Measurements from ENCODE around the gene TTN. TPM values are rescaled to one million over a fixed set of nuclear protein-coding genes. Genes with fewer than 3 reads are reported as not detected.

Gene TTN
- total RNA-seq, 1 donor from 2014 or later: 0.05 TPM

DNA sequence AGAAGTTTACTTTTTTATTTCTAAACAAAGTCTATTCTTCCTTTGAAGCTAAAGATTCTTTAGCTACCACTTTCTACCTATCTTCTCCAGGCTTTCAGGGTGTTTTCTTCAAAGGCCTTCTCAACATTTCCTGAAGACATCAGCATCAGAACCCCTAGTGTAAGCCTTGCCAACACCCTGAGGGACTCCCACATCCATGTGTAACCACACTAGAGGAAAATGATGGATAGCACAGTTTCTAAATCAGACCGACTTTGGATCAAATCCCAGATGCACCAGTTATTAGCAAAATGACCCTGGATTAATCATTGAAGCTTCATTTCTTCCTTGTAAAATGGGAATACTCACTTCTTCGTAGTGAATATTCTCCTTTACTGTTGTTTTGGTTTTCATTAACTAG lies 4.7 kb upstream of the TTN start:
- DNase-seq (ENCODE audit: low read depth): no peak

DNA sequence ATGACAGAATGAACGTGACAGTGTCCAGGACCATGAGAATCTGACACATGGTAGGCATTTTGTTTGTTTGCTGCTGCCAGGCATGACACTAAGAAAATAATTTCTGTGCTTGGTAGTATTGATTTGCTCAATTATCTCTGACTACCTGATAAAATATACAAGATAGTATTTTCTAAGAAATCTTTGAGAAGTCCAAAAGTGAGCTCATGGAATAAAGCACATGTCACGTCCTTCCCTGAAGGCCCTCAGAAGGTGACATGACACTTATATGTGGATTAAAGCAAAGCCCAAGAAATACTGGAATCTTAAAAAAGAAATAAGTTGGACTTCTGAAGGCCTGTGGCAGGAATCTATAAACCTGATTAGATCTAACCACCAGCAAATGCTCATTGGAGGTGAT lies 3.8 kb upstream of the TTN start:
- no peak for DNase-seq (ENCODE audit: low read depth)

DNA sequence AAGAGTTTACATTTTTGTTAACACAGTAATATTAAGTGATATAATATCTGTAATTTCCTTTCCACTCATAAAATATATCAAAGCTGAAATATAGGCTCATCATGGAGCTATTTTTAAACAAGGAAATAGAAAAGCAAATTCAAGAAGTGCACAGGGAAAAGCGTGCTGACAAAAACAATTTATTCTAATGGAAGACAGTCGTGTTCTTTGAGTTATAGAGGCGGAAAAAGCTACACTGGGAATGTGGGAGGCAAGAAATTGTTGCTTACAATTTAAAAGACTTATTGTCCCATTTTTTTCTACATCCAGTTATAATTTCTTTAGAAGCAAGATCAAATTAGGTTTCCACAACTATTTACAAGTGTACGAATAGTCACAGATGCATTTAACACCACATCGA lies 3.2 kb upstream of the TTN start:
- DNase-seq (ENCODE audit: low read depth): no peak

DNA sequence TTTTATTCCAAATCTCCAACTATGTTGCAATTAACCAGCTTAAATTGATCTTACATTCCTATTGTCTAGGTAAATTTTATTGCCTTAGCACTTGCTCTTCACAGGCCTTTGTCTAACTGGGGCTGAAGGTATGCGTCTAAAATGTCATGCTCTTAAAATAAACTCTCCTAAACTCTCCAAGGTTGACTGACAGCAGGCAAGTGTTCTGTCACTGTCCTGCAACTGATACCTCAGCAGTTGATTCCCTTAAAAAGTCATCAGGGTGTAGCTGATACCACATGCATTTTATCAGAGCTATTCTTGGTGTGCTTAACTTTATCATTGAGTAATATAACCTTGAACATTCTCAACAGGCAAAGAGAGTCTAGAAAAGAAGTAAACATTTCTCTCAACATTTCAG lies 680 bp downstream of the TTN start:
- no peak for DNase-seq (ENCODE audit: low read depth)

DNA sequence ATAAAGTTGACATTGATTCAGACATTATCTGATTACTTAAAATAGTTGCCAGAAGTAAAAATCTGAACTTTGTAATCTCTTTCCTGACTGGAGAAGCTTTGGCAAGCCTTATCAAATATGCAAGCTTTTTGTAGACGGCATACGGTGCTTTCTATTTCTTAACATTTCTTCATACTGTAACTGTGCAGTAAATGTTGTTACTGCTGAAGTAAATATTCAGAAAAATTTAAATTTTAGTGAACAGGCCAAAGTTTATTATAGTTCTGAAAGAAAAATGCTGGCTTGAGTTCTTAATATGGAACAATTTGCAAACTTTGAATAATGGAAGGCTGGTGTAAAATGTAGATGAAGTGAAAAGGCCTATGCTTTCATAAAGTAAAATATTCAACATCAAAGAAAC lies 1.8 kb downstream of the TTN start:
- no peak for DNase-seq (ENCODE audit: low read depth)

DNA sequence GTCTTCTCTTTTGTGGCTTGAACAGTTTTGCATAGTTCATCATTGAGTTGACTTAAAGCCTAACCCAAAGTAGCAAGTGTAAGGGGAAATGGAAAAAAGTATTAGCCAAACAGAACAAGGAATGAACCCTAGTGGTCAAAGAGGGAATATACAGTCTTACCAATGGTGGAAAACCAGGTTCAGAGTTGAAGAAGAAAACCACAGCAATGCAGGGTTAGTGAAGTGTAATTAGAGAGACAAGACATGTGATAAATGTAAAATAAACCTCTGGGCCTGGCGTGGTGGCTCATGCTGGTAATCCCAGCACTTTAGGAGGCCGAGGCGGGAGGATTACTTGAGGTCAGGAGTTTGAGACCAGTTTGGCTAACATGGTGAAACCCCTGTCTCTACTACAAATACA lies 2.4 kb downstream of the TTN start:
- peak; percentile 36 for DNase-seq (ENCODE audit: low read depth)

DNA sequence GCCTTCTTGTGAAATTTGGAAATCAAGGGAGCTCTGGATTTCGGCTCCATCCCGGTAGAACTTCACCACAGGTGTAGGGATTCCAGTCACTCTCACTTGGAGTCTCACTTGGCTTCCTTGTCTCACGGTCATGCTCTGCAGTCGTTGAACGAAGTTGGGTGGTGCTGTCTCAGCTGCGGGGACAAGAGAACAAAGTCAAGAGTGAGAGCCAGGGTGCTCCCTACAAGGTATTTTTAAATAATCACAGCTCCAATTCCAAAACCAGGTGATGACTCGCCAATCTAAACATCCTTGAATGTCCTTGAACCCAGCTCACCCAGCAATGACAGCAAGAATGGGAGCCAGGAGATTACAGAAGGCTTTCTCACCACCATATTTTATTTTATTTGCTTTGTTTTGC lies 6.7 kb downstream of the TTN start:
- DNase-seq (ENCODE audit: low read depth): no peak

DNA sequence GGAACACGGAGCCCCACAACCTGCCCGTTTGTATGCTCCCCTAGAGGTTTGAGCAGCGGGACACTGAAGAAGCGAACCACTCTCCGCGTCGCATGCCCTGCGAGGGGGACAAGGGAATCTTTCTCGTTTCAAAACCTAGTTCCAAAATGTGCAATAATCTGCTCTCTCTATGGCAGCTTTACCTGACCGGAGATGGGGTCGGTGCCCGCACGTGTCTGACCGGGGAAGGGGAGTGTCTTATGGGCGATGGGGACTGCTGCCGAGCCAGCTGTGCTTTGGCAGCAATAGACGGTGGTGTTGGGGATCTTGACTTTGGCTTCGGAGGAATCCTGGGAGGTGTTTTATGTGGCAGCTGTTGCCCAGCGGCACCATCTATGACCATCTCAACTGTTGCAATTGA lies 7.9 kb downstream of the TTN start:
- no peak for DNase-seq (ENCODE audit: low read depth)

DNA sequence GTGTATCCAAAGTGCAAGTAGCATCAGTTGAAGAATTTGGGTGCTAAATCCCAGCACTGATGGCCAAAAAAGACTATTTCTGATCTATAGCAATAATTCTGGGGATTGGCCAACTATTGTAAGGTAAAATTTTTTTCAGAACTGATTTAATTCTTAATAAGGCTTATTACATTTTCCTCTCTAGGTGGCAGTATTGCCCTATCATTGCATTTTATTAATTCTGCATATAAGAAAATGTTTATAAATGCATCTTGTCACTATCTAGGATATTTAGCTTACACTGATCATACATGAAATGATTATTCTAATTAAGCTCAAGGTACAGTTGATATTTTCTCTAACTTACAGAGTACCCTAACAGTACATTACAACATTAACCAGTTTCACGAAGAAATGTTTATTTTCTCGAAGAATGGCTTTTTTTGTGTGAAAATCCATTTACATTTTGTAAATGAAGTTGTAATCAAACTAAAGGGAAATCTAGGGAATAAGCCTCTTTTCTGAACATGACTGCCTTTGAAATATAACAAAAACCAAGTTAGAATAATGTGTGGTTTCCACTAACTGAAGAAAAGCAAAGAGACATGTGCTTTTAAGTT lies 11.0 kb downstream of the TTN start:
- peak; percentile 61 for DNase-seq (ENCODE audit: low read depth)

DNA sequence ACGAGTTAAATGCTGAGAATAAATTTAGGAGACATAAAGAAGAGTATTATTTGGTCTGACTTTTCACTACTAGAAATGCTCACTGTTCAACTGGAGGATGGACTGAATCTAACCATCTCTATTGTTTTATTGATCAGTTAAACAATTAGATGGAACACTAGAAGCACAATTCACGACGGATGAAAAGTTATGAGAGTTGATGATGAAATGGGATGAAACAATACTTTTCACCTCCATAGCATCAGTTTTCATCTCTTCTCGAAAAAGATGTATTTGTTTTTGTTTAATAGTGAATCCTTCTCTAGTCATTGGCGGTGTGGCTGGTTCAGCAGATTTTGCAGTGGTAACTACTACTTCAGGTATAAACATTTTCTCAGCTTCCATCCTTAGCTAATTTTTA lies 19.3 kb downstream of the TTN start:
- no peak for DNase-seq (ENCODE audit: low read depth)

DNA sequence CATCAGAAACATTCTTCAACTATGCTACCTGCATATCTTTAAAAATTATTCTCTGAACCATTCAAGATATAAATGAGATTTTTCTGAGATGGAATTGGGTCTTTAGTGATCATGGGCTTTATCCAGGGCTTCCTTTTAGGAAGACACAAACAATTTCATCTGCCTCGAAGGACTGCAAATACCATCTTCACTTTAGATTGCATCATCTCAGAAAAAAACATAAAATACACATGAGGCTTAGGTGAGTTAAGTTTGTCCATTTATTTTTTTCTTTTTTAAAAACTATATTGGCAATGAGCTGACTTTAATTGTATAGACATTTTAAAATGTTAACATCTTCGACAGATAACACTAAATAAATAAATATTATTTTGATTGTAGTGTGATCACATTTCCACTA lies 20.1 kb downstream of the TTN start:
- no peak for DNase-seq (ENCODE audit: low read depth)

DNA sequence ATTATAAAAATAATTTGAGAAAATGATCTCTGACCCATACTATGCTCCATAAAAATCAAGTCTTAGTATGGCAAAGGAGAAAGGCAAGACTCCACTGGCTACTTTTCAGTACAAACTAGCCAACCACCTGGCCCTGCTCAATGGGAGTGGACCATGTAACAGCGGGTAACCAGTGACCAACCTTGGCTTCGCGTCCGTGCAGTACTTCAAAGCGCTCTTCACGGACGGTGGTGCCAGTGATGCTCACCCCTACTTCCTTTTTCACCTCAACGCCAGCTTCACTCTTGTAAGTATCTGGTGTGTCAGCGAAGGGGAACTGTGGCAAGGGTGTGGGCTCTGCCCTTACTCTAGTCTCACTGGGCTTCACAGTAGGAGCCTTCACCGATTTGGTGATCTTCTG lies 23.3 kb downstream of the TTN start:
- no peak for DNase-seq (ENCODE audit: low read depth)

DNA sequence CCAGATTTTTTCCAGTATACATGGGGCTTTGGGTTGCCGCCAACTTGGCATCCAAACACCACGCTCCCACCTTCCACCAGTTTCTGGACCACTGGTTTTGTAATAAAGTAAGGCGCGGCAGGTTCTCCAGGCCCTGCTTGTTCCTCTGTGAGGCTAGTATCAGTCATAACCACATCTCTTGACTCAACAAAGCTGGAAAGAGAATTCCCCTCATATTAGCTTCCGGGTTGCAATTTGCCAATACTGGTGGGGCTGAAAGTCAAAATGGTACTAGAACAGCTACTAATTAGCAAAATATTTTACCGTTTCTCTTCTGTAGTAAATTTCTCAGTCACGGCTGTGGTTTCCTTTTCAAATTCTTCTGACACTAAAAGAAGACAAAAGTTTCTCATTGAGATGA lies 25.0 kb downstream of the TTN start:
- peak; percentile 4 for DNase-seq (ENCODE audit: low read depth)

DNA sequence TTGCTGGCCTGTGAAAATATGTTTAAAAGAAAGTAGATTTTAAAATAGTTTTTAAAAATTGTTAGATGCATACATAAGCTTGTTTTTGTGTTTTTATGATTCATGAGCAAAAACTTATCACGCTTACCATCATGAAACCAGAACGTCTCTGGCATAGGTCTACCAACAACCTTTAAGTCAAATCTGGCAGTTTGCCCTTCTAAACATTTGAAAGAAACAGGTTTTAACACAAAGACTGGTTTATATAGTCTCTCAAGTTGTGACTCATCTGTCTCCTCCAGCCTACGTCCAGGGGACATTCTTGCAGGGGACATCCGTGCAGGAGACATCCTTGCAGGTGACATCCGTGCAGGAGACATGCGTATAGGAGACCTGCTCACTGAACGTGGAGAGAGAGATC lies 29.6 kb downstream of the TTN start:
- no peak for DNase-seq (ENCODE audit: low read depth)

DNA sequence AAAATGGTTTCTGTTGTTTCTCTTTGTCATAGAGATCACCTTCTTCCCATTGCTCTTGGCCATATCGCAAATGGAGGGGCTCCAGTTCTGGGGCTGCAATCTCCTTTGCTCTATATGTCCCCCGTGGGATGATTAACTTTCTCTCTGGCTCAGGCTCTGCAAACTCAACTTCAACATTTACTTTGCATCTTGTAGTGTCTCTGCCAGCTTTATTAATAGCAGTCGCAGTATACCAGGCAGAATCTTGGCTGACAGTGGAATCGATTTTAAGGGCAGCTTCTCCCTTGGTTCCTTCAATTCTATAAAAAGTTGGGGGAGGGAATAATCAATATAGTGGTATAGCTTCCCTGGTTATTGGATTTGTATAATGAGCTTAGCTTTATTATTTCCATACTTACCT lies 30.5 kb downstream of the TTN start:
- DNase-seq (ENCODE audit: low read depth): no peak

DNA sequence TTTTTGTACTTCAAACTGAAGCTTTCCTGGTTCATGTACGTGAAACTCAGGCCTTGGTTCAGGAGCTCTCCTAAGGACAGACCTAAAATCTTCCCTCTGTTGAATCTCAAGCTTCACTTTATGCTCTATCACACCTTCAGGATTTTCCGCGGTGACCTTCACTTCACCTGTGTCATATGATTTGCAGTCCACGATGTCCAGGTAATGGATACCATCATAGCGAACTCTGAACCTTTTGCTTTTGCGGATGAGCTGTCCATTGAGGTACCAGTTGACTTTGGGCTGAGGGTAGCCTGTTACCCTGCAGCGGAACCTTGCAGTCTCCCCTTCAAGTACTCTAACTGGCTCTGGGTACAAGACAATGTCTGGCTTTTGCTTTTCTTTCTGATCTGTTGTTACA lies 31.2 kb downstream of the TTN start:
- DNase-seq (ENCODE audit: low read depth): no peak

DNA sequence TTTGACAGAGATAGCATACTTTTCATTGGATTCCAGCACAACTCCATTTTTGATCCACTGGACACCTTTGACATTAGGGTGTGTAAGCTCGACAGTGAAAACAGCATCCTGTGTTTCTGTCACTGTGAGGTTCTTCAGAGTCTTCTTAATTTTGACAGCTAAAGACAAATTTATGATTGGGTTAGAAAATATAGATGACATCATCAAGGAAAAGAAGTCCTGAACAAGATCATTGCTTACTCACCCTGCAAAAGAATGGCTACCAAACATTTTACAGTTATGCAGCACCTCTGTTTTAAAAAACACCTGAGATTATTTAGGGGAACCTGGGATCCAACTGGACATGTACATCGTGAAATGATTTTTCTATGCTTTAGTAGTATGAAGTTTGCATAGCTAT lies 36.7 kb downstream of the TTN start:
- DNase-seq (ENCODE audit: low read depth): no peak

DNA sequence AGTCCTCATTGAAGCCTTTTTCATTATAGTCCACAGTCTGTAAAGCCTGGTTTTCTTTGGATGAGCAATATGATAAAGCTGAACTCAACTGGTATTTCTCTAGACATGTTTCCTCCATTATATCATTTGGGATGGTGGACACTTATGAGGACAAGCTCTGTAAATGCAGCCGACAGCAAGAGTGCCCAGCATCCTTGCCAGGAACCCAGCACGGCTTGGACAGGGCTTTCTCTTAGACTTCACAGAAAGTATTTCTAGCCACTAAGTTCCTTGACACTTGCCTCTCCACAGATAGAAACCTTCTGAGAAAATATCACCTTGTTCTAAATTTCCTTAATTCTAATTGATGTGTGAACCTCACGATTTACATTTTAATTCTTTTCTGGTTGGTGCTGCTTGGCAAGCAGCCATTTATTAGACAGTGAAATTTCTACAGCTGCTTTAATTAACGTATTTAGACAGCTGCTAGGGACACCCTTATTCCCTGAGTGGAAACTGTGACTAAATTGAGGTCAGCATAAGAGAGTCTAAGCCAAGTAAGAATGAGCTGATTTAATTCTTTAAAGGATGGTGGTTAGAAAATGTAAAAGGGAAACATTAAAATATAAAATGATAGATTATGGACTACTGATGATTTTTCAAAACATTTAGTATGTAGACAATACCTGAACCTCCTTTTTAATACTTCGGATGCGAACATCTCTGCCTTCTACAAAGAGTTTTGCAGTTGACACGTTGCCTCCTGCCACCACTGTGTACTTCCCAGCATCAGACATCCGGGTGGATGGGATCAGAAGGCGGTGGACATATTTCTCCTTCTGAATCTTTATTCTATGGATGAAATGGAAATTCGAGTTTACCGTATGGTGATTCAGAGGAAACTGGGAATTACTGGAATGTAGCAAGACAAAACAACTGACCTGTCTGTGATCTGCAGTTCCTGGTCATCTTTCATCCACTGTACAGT lies 39.8 kb downstream of the TTN start:
- no peak for DNase-seq (ENCODE audit: low read depth)

DNA sequence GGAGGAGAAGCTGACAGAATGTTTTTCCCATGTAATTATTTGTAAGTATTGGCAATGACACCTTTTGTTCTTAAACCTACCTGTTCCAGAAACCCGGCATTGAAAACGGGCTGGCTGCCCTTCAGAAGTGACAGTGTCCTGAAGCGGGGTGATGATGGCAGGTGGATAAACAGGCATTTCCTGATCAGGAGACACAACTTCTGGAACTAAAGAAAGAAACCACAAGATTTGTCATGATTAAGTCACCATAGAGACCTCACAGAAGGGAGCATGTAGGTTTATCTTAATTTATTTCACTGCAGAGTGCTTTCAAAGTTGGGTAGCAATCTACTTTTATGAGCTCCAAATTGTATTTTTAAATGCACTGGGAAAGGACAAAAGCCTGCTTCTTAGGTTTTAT lies 43.1 kb downstream of the TTN start:
- peak; percentile 22 for DNase-seq (ENCODE audit: low read depth)

DNA sequence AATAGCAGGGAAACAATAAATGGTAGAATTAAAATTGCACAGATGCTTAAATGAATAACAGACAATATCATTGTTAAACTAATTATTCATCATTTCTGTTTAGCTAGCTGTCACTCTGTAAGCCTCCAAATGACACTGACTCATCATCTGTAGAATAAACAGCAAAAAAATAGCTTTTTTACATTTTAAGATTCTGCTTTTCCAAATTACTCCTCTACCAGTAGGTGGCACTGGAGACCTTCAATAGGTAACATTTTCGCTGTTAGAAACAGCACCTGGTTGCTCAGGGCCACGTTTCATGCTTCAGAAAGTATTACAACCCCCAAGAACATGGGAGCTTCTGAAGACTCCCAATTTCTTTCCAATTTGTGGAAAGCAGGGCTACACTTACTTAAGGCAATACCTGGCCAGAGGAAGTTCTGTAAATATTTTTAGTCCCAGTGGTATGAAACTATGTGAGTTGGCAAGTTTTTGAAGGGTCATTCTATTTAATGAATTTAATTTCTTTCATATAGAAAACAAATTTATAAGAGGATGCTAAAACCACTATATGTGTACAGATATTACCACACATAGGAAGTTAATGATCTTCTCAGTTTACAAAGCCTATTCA lies 45.4 kb downstream of the TTN start:
- DNase-seq (ENCODE audit: low read depth): peak; percentile 63

DNA sequence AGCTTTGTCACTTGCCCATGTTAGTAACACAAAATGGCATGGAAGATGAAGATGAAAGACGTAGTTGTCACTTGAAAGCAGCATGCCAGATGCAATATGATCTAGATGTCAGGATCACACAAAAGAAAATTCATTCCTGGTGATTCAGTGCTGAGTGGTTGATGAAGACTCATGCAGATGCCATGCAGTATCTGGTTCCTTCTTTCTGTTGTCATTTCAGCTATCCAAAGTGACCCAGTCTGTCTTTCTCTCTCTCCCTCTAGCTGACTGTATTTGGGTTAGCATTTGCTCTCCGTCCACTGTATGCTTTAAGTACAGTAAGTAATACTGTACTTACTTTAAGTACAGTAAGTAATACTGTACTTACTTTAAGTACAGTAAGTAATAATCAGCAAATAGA lies 50.4 kb downstream of the TTN start:
- DNase-seq (ENCODE audit: low read depth): peak; percentile 21

DNA sequence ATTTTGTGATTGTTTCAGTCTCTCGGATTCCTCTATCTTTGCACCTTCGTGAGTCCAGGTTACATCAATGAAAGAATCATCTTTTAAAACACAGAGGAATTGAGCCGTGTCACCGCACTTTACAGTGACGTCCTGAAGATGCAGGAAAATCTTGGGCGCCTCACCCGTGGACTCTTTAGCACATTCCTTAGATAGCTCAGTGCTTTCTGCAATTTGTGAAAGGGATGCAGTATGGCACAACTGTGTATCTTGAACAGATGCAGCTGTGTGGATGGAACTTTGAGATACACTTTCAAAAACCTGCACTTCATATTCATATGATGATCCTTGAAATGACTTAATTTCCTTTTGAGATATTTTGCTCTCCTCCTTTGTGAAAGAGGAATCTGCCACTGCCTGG lies 50.9 kb downstream of the TTN start:
- DNase-seq (ENCODE audit: low read depth): no peak

DNA sequence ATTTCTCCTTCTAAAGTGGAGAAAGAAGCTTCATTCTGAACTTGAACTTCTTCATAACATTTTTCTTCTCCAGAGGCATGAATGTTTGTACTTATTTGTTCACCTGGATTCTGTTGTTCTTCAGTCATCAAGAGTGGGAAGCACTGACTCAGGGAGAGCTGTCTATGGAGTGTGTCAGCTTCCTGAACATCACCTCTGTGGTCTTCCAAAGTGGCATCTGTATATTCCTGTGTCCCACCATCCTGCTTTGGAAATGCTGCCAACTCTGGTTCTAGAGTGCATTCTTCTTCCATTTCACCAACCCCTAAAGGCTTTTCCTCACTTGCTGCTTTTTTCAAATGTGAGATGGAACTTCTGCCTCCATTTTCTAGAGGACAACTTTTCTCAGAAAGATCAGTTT lies 59.5 kb downstream of the TTN start:
- peak; percentile 7 for DNase-seq (ENCODE audit: low read depth)

All from renal cortical epithelial cell (primary cell).